Fibroblast of upper back skin (primary cell): ENCODE measurements around the gene NTF3.

Source experiments
- DNase-seq: peaks from one replicate; pipeline ENCODE4 v3.0.0-alpha.2; 2013

NTF3 gene

DNA sequence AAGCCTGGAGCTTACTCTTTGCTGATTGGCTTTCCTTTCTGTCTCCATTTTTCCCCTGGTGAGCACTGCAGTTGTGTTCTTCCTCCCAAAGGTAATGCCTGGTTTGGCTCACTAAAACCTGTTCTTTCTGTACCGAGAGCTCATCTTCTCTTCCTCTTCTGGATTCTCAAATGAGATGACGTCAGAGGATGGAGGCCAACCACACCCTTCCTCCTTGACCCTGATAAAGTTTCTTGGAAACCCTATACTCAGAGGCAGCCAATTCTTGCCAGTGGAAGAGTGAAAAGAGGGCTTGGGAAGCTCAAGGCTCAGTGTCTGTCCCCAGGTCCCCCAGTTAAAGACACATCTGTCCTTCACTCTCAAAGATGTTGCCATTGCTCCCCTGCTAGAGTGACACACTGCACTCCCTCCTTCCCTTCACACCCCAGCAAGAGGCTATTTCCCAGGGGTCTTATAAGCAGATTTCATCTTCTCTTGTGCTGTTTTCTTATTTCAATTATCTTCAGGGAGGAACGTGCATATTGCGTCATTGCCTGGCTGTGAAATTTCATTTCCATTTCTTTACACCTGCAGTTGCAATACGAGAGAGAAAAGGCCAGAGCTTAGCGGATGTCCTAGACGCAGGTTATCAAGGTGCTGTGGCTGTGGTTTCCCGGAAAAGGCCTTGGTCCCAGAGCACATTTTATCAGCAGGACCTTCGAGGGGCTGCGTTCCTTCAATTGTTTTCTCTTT is 27.3 kb downstream of the NTF3 start:
- no peak for DNase-seq

DNA sequence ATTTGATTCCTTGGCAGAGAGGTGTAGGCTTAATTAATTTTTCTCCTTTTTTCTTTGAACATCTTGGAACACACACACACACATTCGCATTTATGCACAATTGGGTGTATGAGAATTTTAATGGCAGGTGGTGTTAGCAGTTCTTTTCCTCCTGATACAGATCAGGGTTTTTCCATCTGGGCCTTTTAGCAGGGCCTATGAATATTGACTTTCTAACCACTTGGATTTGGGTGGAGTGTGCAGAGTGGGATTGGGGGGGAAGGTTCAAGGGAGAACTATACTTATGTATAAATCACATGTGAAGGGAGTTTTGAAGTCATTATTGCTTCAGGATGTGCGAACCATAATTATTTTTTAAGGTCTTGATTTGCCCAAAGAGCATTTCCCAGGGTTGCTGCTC is 28.9 kb downstream of the NTF3 start:
- DNase-seq: no peak

DNA sequence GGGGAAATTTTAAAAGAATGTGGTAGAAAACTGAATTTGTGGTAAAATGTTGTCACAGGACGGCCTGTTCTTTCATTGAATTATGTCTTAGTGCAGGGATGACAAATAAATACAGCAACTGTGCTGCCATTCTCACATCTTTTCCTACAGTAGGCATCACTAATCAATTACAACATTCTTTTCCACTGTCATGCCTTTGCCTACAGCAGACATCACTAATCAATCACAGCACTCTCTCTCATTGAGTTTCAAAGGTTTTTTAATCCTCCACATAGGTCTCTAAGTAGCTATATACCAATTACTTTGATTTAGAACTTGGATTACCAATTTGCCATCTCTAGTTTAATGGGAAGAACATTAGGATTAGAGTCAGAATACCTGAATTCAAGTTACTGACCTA is 30.1 kb downstream of the NTF3 start:
- no peak for DNase-seq

DNA sequence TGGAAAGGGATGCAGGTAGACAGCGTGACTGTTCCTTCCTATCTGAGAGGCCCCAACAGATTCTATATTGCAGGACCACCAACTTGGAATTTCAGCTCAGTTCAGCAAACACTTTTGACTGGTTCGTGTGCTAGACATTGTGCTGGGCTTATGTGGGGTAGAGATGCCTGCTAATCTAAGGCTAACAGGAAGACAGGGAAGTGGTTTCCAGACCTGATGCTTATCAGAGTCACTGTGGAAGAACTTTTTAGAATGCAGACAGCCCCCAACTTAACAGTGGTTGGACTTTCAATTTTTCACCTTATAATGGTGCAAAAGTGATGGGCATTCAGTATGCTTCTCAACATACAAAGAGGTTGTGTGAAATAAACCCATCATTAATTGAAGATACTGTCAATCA is 32.2 kb downstream of the NTF3 start:
- no peak for DNase-seq

DNA sequence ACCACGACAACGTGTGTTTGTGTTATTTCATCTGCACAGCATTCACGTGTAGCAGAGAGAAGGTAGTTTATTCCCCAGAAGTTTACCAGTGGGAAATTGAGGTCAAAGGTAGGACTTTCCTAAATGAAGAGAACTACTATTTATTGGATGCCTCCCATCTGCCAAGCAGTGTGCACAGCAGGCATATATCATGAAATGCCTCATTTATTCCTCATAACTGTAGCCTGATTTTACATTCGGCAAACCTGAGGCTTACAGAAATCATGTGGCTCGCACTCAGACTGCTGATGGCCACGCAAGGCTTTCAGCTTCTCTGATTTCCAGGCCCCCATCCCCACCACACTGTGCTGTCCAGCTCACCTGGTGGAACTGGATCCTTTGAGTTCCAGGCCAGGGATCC is 33.5 kb downstream of the NTF3 start:
- DNase-seq: no peak

DNA sequence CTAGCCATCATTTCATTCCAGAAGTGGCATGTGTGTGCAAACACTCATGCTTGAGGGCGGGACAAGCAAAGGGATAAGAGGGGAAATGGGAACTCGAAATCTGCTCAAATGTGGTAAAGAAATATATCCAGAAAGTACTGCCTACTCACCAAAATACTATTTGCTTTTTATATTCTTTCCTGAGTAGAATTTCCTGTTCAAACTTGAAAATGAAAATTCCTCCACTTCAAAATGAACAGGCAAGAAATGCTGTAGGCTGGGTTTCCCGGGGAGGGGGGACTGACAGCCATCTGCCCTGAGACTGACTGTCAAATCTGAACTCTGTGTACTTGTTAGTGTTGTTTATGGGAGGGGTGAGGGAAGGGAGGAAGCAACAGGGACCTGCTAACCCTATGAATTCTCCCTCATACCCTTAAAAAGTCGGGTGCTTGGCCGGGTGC is 34.6 kb downstream of the NTF3 start:
- DNase-seq: peak; percentile 79

DNA sequence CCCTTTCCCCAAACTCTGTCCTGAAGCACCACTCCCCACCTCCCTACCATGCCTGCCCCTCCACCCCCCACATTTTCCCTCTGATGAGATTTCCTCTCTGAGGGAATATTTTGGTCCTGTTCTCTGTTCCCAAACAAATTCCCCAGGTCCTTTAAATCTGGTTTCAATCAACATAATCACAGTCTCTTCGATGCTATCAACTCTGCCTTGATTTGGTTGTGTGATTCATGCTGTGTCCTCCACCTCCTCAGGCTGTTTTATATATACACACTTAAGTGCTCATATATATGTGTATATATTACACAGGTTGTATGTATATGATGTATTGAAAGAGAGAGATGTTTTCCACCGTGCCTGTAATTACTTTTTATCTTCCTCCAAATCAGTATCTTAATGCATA is 36.0 kb downstream of the NTF3 start:
- peak; percentile 71 for DNase-seq

DNA sequence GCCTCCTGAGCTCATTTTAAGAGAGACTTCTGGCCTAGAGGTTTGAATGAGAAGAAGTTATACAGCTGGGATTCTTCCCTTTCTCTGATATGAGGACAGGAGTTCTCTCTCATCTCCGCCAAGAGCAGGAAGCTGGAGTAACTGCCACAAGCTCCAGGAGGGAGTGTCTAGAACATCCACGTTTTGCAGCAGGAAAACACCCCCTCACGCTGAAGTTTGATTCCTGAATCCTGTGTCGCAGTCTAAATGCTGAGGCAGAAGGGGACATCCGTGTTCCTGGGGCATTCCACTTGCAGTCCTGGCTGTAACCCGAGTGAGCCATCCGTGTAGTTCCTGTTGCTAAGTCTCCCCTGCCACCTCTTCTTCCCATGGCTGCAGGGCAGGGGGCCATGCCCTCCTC is 38.3 kb downstream of the NTF3 start:
- DNase-seq: no peak

DNA sequence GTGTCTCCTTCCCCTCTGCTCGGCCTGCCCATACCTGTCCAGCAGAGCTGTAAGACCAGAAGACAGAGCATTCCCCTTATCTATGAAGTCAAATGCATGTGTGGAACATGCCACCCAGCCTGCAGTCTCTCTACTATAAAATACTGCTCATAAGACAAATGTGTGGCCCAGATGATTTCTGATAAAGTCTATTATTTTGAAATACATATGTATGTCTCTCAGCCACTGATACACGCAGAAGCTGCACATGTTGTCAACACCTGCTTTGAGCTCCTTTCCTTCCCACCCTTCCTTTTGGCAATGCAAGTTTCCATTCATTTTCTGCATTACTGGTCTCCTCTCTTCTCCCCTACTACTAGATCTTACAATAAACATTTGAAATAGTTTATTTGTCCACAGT is 38.8 kb downstream of the NTF3 start:
- DNase-seq: no peak

DNA sequence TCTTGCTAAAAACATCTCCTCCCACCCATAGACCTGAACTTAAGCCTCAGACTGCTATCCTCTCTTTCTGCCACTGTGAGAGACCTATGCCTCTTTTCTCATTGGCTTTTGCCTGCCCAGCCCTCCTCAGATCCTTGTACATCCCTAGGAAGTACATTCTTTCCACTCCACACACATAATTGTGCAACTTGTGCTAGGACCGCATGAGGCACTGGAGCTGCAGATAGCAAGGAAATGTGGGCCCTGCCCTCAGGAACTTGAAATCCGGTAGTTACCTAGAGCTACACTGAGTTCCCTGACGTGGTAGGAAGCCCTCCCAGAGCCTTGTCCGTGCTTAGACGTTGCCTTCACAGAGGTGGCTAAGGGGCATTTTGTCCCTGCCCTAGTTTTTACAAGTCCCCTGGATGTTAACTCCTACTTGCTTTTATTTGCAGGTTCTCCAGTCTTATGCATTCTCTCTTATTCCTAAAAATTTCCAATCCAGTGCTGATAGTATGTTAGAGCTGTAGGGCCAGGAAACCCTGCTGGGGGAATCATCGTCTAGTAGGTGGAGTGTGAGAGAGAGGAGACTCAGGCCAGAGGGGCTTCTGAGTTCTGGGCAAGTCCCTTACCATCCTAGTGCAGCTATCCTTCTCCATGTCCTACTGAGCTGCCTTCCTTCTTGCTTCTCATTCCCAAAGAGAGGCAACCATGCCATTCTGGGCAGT is 41.3 kb downstream of the NTF3 start:
- DNase-seq: peak; percentile 60

DNA sequence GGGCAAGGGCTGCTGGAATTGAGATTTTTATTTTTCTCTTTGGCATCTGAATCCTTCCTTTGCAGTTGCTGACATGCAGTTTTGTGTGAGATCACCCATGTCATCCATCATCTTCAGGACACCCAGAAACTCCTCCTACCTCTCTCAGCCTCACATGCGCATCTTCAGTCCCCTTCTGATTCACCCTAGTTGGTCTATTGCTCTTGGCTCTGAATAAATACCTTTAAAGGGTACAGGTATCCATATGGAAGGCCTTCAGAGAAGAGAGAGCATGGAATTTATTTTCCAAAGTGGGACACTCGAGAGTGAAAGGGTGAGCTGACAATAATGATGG is 41.8 kb downstream of the NTF3 start:
- no peak for DNase-seq

DNA sequence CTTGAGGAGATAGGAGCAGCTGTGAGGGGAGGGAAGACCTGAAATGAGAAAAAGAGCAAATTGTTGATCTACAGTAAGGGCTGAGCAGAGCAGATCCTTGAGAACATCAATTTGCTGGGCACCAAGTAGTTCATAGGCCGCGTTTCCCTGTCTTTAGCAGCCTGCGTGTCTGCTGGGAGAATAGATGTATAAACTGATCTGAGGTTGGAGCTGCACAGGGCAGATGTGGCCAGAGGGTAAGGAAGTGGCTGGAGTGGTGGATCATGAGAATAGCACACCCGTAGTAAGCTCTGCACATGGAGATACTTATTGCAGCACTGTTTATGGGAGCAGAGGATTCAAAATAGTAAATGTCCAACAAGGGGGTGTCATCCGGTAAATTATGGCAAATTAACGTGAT is 44.4 kb downstream of the NTF3 start:
- no peak for DNase-seq

DNA sequence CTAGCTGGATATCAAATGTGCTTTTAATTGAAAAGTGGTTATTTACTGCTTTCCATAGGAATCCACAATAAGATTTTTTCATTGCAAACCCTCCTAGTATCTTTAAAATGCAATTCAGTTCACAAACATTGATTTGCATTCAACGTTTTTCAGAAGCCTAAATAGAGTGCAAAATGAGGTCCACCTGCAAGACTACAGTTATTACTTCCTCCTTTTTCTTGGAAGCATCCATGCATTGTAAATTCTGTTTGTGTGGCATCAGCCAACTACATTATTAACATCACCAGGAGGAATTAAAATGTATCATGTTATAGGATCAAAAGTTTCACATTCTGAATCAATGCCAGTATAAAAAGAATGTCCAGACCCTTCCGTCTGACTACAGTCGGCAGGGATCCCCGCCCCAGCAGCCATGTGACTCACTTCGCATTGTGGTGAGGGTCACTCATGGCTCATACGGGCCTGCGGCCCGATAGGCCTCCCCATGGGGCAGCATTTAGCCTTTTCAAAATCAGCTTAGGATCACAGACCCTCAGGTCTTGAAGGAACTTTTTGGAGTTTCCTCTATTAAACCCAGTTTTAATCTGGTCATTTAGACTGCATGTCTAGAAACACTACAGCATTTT is 46.3 kb downstream of the NTF3 start:
- peak; percentile 48 for DNase-seq

DNA sequence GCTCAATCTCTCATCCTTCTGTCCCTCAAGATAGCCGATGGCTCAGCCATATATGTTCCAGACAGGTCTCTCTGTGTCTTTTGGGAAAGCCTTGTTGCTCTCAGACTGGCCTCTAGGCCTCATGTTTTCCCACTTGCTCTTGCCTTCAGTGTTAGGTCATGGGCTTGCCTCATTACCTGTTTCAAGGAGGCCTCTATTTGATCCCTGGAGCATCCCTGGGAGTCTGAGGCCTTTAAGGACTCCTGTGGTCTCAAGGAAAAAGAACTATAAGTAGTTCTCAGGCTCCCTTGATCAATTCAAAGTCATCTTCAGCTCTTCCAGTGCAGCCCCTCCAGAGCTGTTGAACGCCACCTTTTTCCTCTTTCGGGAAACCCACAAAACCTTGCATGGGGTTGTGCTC is 47.9 kb downstream of the NTF3 start:
- DNase-seq: no peak

DNA sequence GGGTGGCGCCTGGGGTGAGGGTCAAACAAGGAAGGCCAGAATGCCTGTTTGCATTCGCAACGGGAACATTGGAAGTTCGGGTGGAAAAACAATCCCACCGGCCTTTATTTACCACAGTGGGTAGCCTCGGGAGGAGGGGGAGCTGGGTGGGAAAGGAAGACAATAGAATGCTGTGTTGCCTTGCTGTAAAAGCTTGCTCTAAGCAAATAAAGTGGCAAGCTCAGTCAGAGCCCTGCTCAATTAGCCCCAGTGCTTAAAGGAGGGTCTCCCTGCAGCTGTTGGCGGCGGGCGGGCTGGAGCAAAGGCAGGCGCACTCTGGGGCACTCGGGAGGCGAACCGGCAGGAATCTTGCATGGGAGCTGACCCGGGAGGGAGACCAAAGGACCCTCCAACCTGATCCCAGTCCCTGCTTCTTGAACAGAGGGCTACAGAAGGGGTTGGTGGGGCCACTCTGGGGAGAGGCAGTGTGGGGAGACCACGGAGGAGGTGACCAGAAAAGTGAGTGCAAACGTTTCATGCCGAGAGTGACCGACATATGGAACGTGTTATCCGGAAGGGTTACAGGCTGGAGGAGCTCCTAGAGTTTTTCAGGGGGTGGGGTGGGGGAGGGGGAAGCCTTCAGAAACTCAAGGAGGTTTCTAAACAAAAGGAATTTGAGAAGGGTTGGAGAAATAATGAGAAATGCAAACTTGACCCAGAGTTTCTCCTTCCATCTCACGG is 48.5 kb downstream of the NTF3 start:
- peak; percentile 72 for DNase-seq

DNA sequence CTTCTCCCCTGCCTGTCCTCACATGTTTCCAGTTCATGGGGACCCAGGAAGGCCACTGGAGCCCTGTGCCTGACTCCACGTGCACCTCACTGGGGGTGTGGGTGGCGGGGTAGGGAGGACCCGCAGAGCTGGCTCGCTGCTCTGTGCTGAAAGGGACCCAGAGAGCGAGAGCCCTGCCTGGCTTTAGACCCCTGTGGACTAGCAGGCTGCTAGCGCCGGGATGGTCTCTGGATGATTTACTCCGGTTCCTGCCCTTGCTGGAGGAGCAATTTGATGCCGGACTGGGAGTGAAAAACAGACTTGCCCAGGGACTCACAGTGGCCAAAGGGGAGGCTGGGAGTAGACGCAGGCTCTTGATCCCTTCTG is 49.0 kb downstream of the NTF3 start:
- DNase-seq: no peak

DNA sequence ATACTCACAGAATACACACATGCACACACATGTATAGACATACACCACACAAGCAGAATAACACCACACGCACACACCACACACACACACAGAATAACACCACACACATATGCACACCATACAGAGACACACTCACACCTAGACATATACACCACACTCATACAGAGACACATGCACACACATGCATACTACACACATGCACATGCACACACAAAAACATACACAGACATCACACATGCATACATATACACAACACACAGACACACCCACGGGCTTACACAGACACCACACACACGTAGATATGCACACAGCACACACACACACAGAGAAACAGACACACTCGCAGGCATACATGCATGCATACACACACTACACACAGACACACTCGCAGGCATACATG is 49.7 kb downstream of the NTF3 start:
- no peak for DNase-seq

DNA sequence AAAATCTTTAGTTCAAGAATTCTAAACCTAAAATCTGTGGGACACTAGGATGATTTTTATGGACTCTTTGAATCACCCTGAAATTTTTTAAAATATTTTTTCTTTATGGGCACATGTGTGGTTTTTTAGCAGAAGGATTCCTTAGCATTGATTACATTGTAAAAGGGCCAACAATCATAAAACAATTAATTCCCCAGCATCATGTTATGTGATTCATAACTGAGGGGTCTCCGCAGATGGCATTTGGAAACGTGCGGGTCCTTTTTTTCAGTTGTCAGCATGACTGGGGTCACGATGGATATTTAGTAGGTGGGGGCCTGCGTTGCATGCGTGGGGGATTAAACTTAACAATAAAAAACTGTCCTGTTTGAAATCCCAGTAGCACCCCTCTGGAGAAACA is 52.5 kb downstream of the NTF3 start:
- no peak for DNase-seq

DNA sequence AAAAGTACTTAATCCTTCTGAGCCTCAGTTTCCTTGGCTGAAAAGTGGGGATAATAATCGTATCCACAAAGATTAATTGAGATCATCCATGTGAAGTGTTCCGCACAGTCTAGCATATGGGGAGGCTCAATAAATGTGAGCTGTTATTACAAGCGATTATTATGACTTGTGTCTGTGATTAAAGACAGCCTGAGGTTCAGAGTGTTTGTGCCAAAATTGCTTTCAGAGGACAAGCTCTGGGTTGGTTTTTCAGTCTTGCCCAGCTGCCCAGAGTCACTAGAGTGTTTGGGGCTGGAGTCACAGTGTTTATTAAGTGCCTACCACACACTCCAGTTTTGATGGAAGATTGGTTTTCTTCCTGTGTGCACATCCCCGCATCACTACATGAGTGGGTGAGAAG is 53.5 kb downstream of the NTF3 start:
- no peak for DNase-seq

DNA sequence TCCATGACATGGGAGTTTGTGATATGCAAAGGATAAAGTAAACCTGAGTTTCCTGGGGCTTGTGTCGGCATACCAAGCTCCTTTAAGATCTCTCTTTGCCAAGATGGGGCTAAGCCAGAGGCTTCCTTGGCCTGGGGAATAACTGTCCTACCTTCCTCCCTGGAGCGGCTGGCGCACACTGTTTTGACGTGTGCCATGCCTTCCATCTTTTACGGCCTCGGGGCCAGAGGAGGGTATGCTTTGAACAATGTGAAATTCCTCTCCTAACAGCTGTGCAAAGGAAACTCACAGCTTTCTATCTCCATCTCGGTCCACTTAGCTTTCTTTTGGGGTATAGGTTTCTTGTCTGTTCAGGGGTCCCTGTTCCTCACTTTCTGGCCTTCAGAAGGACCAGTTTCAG is 55.2 kb downstream of the NTF3 start:
- DNase-seq: no peak

DNA sequence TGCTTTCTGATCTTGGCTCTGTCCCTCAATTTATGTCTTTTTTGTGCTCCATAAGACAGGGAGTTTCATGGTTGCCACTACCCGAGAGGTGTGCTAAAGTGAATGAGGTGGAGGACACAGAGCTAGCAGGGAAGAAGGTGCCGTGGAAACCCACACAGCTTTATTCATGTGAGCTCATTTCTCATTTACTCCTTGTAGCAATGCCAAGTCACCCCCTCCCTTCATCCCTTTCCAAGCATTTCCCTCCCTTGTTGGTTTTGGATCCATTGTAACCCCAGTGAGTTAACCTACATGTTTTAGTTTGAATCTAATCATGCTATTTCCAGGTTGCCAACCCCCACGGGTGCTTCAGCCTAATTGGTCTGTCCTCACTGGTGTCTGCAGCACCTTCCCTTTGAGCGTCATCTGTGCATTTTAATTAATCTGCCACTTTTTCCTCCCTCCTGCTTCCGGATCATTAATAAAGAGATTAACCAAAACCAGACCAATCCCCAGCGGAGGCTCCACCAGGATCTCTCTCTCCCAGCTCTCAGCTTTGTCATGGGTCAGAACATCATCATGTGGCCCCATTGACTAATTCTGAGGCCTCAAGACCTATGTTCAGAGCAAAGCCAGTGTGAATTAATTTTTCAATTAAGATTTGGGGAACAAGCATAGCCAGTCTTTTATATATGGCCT is 56.2 kb downstream of the NTF3 start:
- DNase-seq: peak; percentile 76

DNA sequence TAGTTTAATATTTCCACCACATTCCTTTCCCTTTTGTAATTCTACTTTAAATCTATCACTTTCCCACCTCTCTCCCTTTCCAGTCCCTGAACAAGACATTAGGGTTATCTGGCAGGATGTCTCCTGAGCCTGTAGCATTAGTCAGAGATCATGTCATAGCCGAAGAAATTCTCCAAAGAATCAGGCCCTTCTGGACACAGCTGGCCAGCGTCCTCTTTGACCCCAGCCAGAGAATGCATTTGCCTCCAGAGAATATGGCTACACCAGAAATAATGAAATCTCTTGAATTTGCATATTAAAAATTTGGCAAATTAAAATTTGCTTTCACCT is 56.7 kb downstream of the NTF3 start:
- DNase-seq: peak; percentile 76

DNA sequence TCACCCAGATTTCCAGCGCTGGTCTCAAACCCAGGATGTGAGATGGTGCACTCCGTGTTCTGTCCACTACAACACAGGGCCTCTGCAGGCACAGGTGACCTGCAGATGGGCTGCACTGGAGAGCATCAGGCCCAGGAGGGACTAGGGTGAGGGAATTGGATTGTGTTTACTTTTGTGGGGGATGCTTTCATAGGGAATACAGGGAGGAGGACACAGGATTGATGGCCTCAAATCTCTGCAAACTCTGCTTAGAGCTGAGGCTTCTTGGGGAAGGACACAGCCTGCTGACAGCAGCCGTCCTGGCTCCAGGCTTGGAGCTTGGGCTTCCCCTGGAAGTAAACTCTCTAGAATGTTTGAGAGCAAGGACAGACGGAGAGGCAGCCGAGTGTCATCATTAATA is 57.1 kb downstream of the NTF3 start:
- no peak for DNase-seq
